K562 (cell line): ENCODE results near the gene CLCN6. TPM values are rescaled to one million over a fixed set of nuclear protein-coding genes. Genes with fewer than 3 reads are reported as not detected.

Source experiments
- BHLHE40 ChIP-seq: IDR thresholded peaks from 2 replicates; pipeline ENCODE4 v1.6.1; 2011; ENCODE audit warnings: low read length, improper control_type of control experiment
- CBX8 ChIP-seq: fragments of 200-600 bp; sonication (generic); IDR thresholded peaks from 2 replicates; pipeline ENCODE4 v1.6.1; 2012; ENCODE audit warnings: borderline replicate concordance, mixed run types, low read depth, mild to moderate bottlenecking, moderate library complexity, mixed read lengths, low read length, control low read depth, inconsistent platforms; ENCODE audit not compliant: poor library complexity, severe bottlenecking; ENCODE audit errors: extremely low read depth
- EP400 ChIP-seq: fragments of 450-650 bp; IDR thresholded peaks from 2 replicates; pipeline ENCODE4 v1.6.1; 2017; ENCODE audit warnings: antibody characterized with exemption, mild to moderate bottlenecking, moderate library complexity
- GATAD2A ChIP-seq: fragments of 450-650 bp; IDR thresholded peaks from 2 replicates; pipeline ENCODE4 v1.6.1; 2017
- HSF4 ChIP-seq: fragments of 250-450 bp; sonication (Bioruptor Pico); IDR thresholded peaks from 2 replicates; pipeline ENCODE4 v2.1.2; 2022; ENCODE audit warnings: mild to moderate bottlenecking, moderate library complexity, borderline replicate concordance
- IRF9 ChIP-seq: fragments of 450-650 bp; IDR thresholded peaks from 2 replicates; pipeline ENCODE4 v1.6.1; 2016; ENCODE audit warnings: missing biosample characterization, missing genetic modification characterization
- L3MBTL2 ChIP-seq: fragments of 450-650 bp; IDR thresholded peaks from 2 replicates; pipeline ENCODE4 v1.6.1; 2016; ENCODE audit warnings: mild to moderate bottlenecking, moderate library complexity
- MCM3 ChIP-seq: fragments of 450-650 bp; IDR thresholded peaks from 2 replicates; pipeline ENCODE4 v1.6.1; 2016
- PCBP2 ChIP-seq: fragments of 200-400 bp; formaldehyde crosslinking; IDR thresholded peaks from 2 replicates; pipeline ENCODE4 v1.6.1; 2018; ENCODE audit warnings: low read length, low read depth, mild to moderate bottlenecking, moderate library complexity; ENCODE audit not compliant: poor library complexity, severe bottlenecking
- PKNOX1 ChIP-seq: fragments of 450-650 bp; IDR thresholded peaks from 2 replicates; pipeline ENCODE4 v1.6.1; 2016
- RAD21 ChIP-seq, 2 experiments: fragments of 250-450 bp in 1 of 2; fragments of 450-650 bp in 1 of 2; sonication (Bioruptor Pico) in 1 of 2; formaldehyde crosslinking in 1 of 2; IDR thresholded peaks in 1 of 2; conservative IDR thresholded peaks in 1 of 2; 2 replicates each; pipeline versions ENCODE4 v1.4.0 to v1.8.0; 2020 to 2022; ENCODE audit warnings: mild to moderate bottlenecking in 2 of 2, moderate library complexity in 1 of 2
- RUNX1 ChIP-seq: sonication (generic); IDR thresholded peaks from 2 replicates; pipeline ENCODE4 v1.6.1; 2016; ENCODE audit warnings: antibody characterized with exemption, low read depth
- USF2 ChIP-seq: sonication (generic); formaldehyde crosslinking; IDR thresholded peaks from 2 replicates; pipeline ENCODE4 v1.5.0; 2020; ENCODE audit warnings: missing genetic modification reagents
- ZNF124 ChIP-seq: sonication (generic); formaldehyde crosslinking; IDR thresholded peaks from 2 replicates; pipeline ENCODE4 v1.8.1; 2022; ENCODE audit warnings: missing genetic modification reagents
- ZNF133 ChIP-seq: fragments of 250-450 bp; sonication (Bioruptor Pico); IDR thresholded peaks from 2 replicates; pipeline ENCODE4 v1.4.0; 2020; ENCODE audit warnings: mild to moderate bottlenecking
- ZNF143 ChIP-seq: sonication (generic); formaldehyde crosslinking; IDR thresholded peaks from 2 replicates; pipeline ENCODE4 v1.9.0; 2022; ENCODE audit warnings: mild to moderate bottlenecking, missing genetic modification reagents
- ZNF592 ChIP-seq: fragments of 450-650 bp; IDR thresholded peaks from 2 replicates; pipeline ENCODE4 v1.6.1; 2017; ENCODE audit warnings: antibody characterized with exemption, mild to moderate bottlenecking
- ZSCAN29 ChIP-seq: fragments of 450-650 bp; IDR thresholded peaks from 2 replicates; pipeline ENCODE4 v1.6.1; 2017
- polyA plus RNA-seq, 8 experiments: library from polyadenylated mRNA; depleted of rRNA in 4 of 8; stranded (reverse) in 5 of 8; unstranded in 3 of 8; fragments of >200 nt; fragmentation: Nextera tagmentation in 2 of 8; fragmentation: Illumina TruSeq in 1 of 8; extraction: Ambion mirVana in 2 of 8; extraction: Trizol in 1 of 8; gene quantifications; 2 replicates each; pipeline versions ENCODE4 v1.2.1 to v1.2.3, GENCODE V29; 2011 to 2014; ENCODE audit warnings: inconsistent platforms in 1 of 8, missing spikeins in 1 of 8
- total RNA-seq, 7 experiments: library from RNA; depleted of rRNA in 6 of 7; stranded (reverse); fragments of >200 nt in 6 of 7; fragmentation: Illumina TruSeq in 2 of 7; extraction: Trizol in 2 of 7; gene quantifications; 2 replicates each; pipeline versions ENCODE4 v1.2.1 to v1.2.3, GENCODE V29; 2011 to 2021; ENCODE audit warnings: low replicate concordance in 1 of 7

The CLCN6 gene
- total and polyA plus RNA-seq, 9 of the 15 experiments (the other 6 are each of a cell fraction or from before 2014, with no cell fraction given) = 2.0 to 21.8 (median 13.6) TPM

GRCh38 chr1:11761988-11762406 is 44.0 kb upstream of the CLCN6 start, which contains the start of gene C1orf167 (continued):
- no peak for TF ChIP-seq IRF9 (tag)
- TF ChIP-seq RUNX1 = no peak
- TF ChIP-seq BHLHE40 = peak; percentile 78
- peak; percentile 94 for TF ChIP-seq L3MBTL2
- no peak for TF ChIP-seq CBX8
- TF ChIP-seq GATAD2A = peak; percentile 73; the same call in 1 of the 2 replicates
- TF ChIP-seq PCBP2 = no peak
- TF ChIP-seq ZNF124 (CRISPR knock-in tag) = no peak
- no peak for TF ChIP-seq ZNF143 (CRISPR knock-in tag)
- no peak for TF ChIP-seq EP400
- TF ChIP-seq HSF4 (CRISPR knock-in tag) = no peak
- no peak for TF ChIP-seq RAD21 (CRISPR knock-in tag; conservative IDR thresholded peaks at IDR 0.05 in 1 of 2, IDR thresholded peaks at IDR 0.05 in 1 of 2)
- TF ChIP-seq PKNOX1 = no peak
- TF ChIP-seq MCM3 = no peak
- no peak for TF ChIP-seq ZNF133 (CRISPR knock-in tag)
- no peak for TF ChIP-seq ZSCAN29
- TF ChIP-seq ZNF592 = no peak
- TF ChIP-seq USF2 (CRISPR knock-in tag) = peak; percentile 38; the same call in 1 of the 2 replicates
